NCI-H748 treated with DMSO at 0.1 percent for 48 hours (cell line): ENCODE results near the gene ISL2.
"Not testable (repeated sequence)": the region's sequence is repeated elsewhere in the genome, so short reads cannot be mapped to it uniquely, and the experiment has no call there.

Experiments
- DNase-seq: peaks from one replicate; lab custom pipeline; 2025; lab: John Stamatoyannopoulos, UW

The ISL2 gene

DNA sequence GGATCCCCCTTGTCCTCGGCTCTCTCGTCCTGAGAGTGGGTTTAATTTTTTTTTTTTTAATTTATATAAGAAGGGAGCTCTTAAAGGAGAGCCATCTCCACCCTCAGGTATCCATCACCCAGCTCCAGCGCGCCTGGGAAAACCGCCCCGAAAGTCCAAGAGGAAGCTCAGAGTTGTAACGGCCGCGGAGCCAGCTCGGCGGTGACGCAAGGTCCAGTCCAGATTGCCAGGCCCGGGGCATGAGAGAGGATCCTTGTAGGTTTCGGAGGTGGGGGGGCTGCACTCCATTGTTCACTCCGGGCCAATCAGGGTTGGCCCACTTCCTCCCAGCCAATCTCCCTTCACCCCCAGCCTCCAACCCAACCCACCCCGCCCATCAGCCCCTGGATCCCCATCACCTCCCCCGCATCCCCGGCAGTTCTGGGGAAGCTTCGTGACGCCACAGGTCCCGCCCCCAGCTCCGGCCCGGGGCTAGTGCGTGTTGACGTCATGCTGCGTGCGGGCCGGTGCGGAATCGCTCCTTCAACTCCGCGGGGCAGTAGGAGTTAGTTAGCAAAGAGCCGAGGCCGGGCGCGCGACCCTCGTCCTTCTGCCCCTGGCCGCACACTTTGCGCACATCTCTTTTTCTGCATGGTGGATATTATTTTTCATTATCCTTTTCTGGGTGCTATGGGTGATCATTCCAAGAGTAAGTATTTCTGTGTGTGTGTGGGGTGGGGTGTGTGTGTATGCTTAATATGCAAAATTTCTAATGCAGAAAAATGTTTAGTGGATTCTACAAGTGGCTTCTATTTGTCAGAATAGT, at the start of gene ISL2:
Gene ISL2 (plus strand): TSS at position 520 of the 805 bp plus-strand sequence. CDS start 111 bp downstream, at position 631.
- peak; percentile 36 for DNase-seq

DNA sequence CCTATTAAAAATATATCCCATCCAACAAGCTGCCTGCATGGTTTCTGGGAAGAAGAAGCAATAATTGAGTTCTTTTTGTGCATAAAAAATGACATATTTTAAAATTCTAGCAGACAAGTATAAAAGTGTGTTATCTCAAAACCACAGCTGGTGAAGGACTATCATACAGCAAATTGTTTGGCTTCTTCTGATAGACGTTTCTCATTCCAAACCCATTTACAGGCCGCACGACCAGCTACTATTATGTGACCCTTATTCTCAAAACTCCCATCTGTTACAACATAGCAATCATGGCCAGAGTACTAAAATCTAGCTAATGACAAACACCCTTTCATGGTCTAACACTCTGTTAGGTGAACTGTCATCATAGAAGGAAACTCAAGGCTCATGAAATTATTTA, 47.0 kb upstream of the ISL2 start:
- no peak for DNase-seq

DNA sequence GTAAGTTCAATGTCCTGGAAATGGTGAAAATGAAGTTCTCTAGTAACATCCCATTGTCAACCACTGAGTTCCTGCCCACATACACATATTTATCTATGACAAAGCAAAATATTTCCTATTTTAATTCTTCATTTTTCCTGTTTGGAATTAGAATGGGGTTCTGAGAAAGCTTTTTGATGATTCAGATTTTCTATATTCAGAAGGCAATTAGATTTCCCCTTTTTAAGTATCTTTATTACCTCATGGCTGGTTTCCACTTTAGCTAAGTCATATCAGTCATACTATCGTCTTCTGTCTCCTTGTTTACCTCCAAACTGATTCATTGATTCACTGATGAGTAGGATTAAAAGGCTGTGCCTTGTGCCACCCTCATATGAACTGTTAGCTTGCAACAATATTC, 43.2 kb upstream of the ISL2 start:
- no peak for DNase-seq

DNA sequence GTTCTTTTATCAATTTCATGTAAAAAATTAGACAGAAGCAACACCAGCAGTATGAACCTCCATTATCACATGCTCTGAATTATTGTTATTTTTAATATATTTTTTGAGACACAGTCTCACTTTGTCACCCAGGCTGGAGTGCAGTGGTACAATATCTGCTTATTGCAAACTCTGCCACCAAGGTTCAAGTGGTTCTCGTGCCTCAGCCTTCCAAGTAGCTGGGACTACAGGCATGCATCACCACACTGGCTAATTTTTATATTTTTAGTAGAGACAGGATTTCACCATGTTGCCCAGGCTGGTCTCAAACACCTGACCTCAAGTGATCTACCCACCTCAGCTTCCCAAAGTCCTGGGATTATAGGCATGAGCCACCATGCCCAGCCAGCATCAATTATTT, 42.1 kb upstream of the ISL2 start:
- not testable (repeated sequence) for DNase-seq

DNA sequence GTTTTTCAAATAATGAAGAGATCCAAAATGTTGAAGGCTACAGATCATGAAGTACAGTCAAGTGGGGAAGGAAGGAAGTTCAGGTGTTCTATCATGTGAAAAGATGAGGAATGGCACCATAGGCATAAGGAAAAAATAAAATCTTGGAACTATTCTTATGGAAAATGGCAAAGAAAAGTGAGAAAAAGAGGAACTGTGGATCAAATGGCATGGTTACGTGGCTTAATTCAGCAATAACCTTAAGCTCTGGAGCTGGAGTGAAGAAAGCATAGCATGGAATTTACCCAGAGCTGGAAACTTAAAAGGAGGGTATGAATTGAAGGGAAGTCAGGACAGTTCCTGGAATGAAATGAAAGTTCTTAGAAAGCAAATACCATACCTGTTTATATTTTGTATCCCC, 39.7 kb upstream of the ISL2 start:
- no peak for DNase-seq

DNA sequence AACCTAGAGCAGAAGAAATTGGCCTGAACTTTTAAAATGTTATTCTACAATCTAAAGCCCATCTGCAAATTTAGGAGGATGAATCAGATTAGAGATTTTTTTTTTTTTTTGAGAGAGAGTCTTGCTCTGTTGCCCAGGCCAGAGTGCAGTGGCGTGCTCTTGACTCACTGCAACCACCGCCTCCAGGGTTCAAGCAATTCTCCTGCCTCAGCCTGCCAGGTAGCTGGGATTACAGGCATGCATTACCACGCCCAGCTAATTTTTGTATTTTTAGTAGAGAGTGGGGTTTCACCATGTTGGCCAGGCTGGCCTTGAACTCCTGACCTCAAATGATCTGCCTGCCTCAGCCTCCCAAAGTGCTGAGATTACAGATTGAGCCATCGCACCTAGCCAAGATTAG, 38.6 kb upstream of the ISL2 start:
- not testable (repeated sequence) for DNase-seq

DNA sequence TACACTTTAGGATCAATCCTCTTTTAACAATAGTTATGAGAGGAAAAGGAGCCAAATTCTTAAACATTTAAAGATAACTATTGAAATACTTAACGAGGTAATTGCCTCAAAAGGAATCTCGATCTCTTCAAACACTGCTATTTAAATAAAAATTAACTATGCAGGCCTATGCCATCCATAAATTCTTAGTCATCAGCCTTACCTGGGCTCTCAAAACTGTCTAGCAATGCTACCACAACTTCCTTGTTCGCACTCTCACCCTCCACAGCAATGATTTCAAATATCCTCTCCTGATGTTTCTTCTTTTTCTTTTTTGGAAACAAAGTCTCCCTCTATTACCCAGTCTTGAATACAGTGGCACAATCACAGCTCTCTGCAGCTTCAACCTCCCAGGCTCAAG, 37.6 kb upstream of the ISL2 start:
- no peak for DNase-seq

DNA sequence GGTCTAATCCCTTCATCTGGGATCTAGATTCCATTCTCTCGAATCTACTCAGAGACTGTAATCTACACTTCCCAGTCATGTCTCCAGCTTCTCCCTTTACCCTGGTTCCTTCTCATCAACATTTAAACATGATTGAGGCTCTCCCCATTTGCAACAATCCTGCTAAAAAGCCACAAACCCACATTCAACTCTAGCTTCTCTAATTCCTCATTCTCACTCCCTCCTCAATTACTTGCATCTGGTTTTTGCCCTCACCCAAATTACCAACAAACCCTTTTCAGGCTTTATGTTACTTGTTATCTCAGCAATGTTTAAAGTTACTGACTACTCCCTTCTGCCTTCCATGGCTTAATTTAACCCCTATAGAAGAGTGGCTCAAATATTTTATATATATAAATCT, 36.8 kb upstream of the ISL2 start:
- DNase-seq, result no peak

- DNase-seq, result no peak
Observed at GRCh38 chr15:76303909-76304308, 32.7 kb upstream of the ISL2 start.

- DNase-seq, result no peak
Observed at GRCh38 chr15:76309601-76310330, 26.8 kb upstream of the ISL2 start.

DNA sequence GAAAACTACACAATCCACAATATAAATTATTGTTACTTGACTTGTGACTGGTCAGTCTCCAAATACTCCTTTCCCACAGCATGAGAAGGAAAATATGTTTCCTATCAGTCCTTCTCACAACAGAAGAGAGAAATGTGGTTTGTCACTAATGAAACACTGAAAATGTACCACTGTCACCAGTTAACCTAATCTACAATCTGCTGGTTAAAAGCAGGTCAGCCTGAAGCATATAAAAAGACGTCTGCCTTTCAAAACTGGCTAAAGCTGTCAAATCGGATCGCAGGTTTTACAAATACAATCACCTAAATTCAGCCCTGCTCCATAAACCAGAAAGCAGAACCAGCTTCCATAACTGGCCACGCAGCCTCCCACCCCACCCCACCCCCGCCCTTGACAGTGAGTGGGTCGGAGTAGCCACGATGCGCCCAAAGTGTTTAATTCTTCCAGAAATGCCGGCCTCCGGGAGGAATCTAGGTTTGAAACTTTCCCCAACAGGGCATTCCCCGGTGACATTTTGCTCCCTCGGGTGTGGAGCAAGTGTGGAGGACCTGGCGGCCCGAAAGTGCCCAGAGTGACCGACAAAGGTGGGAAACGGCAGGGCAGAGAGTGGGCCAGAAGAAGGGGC, 26.0 kb upstream of the ISL2 start:
- DNase-seq, result no peak

- peak; percentile 61 for DNase-seq
Observed at GRCh38 chr15:76311100-76311953, 25.2 kb upstream of the ISL2 start, which contains the start of gene ETFA. Gene ETFA (minus strand): TSS chr15:76311469. CDS start chr15:76311388, 81 bp downstream.

DNA sequence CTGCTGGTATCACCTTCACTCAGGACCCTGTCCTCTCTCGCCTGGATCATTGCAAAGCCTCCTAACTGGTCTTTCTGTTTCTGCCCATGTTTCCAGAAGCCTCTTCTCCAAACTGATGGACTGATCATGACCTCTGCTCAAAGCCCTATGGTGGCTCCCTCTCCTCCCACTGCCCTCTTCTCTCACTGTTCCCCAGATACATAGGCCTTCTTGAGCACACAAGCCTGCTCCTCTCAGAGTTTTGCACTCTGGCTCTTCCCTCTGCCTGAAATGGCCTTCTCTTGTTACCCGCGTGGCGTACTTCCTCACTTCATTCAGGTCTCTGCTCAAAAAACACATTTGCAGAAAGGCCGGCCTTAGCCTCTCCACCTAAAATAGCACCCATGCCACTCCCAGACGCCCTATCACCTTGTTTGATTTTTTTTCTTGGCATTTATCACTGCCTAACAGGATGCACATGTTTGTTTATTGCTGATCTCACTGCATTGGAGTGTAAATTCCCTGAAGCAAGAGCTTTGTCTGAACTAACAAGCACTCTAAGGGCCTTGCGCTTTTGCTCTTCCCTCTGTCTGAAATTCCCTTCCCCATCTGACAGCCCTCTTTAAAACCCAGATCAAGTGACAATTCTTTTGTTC, 23.9 kb upstream of the ISL2 start:
- no peak for DNase-seq

- DNase-seq, result not testable (repeated sequence)
Observed at GRCh38 chr15:76313175-76313567, 23.4 kb upstream of the ISL2 start.

DNA sequence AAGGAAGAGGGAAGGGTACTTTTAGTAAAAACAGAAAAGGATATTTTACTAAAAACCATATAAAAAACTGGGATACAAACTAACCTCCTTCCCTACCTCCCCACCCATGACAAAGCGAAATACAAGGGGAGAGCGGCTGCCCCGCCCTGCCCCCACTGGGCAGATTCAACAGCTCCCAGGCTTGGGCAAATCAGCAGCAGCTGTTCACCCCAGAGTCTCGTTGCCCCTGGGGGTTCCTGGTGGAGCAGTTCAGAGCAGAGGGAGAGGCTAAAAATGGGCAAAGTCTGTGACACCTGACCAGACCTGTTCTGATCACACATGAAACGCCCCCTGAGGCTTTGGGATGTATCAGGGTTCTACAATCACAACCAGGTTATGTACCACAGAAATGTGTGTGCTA, 22.8 kb upstream of the ISL2 start:
- DNase-seq, result no peak

- DNase-seq, result no peak
Observed at GRCh38 chr15:76320012-76320411, 16.6 kb upstream of the ISL2 start.

- DNase-seq, result no peak
Observed at GRCh38 chr15:76321171-76321570, 15.4 kb upstream of the ISL2 start.

GRCh38 chr15:76321602-76322001, 15.0 kb upstream of the ISL2 start:
- no peak for DNase-seq

GRCh38 chr15:76324066-76324465, 12.5 kb upstream of the ISL2 start:
- no peak for DNase-seq

DNA sequence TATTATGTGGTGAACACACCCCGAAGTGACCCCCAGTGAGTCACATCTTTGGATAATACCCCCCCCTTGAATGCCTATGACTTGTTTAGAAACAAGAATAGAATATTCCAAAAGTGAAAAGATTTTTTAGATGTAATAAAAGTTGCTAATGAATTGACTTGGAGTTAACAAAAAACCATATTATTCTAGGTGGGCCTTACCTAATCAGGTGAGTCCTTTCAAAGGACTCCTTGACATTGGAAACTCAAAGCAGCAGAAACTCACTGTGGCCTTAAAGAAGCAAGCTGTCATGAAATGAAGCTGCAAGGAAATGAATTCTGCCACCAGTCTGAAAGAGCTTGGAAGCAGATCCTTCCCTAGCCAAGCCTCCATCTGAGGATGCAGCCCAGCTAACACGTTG, 10.9 kb upstream of the ISL2 start:
- DNase-seq, result no peak
